A549 (cell line): ENCODE data around the gene FKBP6. TPM values are rescaled to one million over a fixed set of nuclear protein-coding genes. Genes with fewer than 3 reads are reported as not detected.
A peak's percentile ranks its signal among the peaks of the same experiment; 100 is the strongest.

Source experiments
- ATAC-seq, 2 experiments: fragments of 200-7000 bp in 1 of 2; fragments of >200 bp in 1 of 2; cut with Nextera tagmentation in 1 of 2; cut with Tn5 transposase in 1 of 2; 3 replicates each; pipeline versions ENCODE4 v1.8.0 to v1.9.1; 2018 to 2020; ENCODE audit warnings: mild to moderate bottlenecking in 1 of 2, moderate library complexity in 1 of 2
- CTCF ChIA-PET: fragments of 300-600 bp; sonication (Branson Sonifier 250); formaldehyde crosslinking; extraction: SDS; loops from one replicate; lab custom pipeline; 2021; ENCODE audit warnings: antibody characterized with exemption, inconsistent platforms; lab: Yijun Ruan, JAX
- POLR2A ChIA-PET: fragments of 350-600 bp; formaldehyde crosslinking; extraction: SDS; loops from one replicate; lab custom pipeline; 2021; ENCODE audit warnings: antibody characterized with exemption, inconsistent platforms; lab: Yijun Ruan, JAX
- DNase-seq, 2 experiments: peaks; one replicate each; pipeline versions ENCODE4 v3.0.0 to v3.0.0-alpha.2; 2011 to 2016; ENCODE audit warnings: low read depth in 1 of 2, low spot score in 1 of 2
- FAIRE-seq: peaks from 2 replicates; lab custom pipeline; 2011; peaks lifted over from hg19 to GRCh38; lab: Jason Lieb, UNC
- H3K27ac ChIP-seq, 2 experiments: fragments of >200 bp; sonication (Bioruptor Twin); formaldehyde crosslinking; 3 replicates each; pipeline ENCODE4 v1.5.1; 2016 to 2017
- H3K4me1 ChIP-seq: fragments of >200 bp; sonication (Bioruptor Twin); formaldehyde crosslinking; 3 replicates; pipeline ENCODE4 v1.6.1; 2016
- H3K4me2 ChIP-seq: fragments of >200 bp; sonication (Bioruptor Twin); formaldehyde crosslinking; 3 replicates; pipeline ENCODE4 v1.6.1; 2016
- H3K4me3 ChIP-seq: fragments of >200 bp; sonication (Bioruptor Twin); formaldehyde crosslinking; 3 replicates; pipeline ENCODE4 v1.5.1; 2016
- H3K9me3 ChIP-seq: fragments of >200 bp; sonication (Bioruptor Twin); formaldehyde crosslinking; 3 replicates; pipeline ENCODE4 v1.6.1; 2016
- CEBPB ChIP-seq, 2 experiments: fragments of >200 bp in 1 of 2; sonication (Bioruptor Twin) in 1 of 2; formaldehyde crosslinking in 1 of 2; IDR thresholded peaks; 2 replicates each; pipeline ENCODE4 v1.6.1; 2012 to 2016
- CHD2 ChIP-seq: fragments of 150-350 bp; IDR thresholded peaks from 2 replicates; pipeline ENCODE4 v1.6.1; 2014; ENCODE audit warnings: low read length; ENCODE audit not compliant: partially characterized antibody
- CHD4 ChIP-seq: fragments of 200-600 bp; sonication (generic); IDR thresholded peaks from 2 replicates; pipeline ENCODE4 v1.6.1; 2016; ENCODE audit warnings: antibody characterized with exemption, mild to moderate bottlenecking, borderline replicate concordance
- CTCF ChIP-seq: fragments of >200 bp; sonication (Bioruptor Twin); formaldehyde crosslinking; IDR thresholded peaks from 3 replicates; pipeline ENCODE4 v1.5.1; 2016
- E2F6 ChIP-seq: IDR thresholded peaks from 2 replicates; pipeline ENCODE4 v1.6.1; 2012; ENCODE audit warnings: low read depth, borderline replicate concordance
- EHMT2 ChIP-seq: fragments of 200-600 bp; sonication (generic); IDR thresholded peaks from 2 replicates; pipeline ENCODE4 v1.6.1; 2016; ENCODE audit warnings: antibody characterized with exemption, low read depth, mild to moderate bottlenecking, moderate library complexity
- ELK1 ChIP-seq: fragments of 150-350 bp; IDR thresholded peaks from 2 replicates; pipeline ENCODE4 v1.6.1; 2014; ENCODE audit warnings: low read depth, mild to moderate bottlenecking, low read length
- EP300 ChIP-seq, 2 experiments: fragments of >200 bp; sonication (Bioruptor Twin); formaldehyde crosslinking; IDR thresholded peaks; 2 replicates in 1 of 2; 3 replicates in 1 of 2; pipeline ENCODE4 v1.6.1; 2016 to 2017
- GATA3 ChIP-seq: IDR thresholded peaks from 2 replicates; pipeline ENCODE4 v1.6.1; 2012; ENCODE audit warnings: borderline replicate concordance
- HDAC2 ChIP-seq: fragments of 200-600 bp; sonication (generic); IDR thresholded peaks from 2 replicates; pipeline ENCODE4 v1.6.1; 2016
- HES2 ChIP-seq: fragments of >200 bp; sonication (Bioruptor Twin); formaldehyde crosslinking; IDR thresholded peaks from 2 replicates; pipeline ENCODE4 v1.6.1; 2016
- HOXA7 ChIP-seq: fragments of 250-450 bp; sonication (Bioruptor Pico); IDR thresholded peaks from 2 replicates; pipeline ENCODE4 v1.5.0; 2020; ENCODE audit warnings: mild to moderate bottlenecking, moderate library complexity
- HOXB13 ChIP-seq: fragments of 250-450 bp; sonication (Bioruptor Pico); IDR thresholded peaks from 2 replicates; pipeline ENCODE4 v1.5.0; 2020; ENCODE audit warnings: low read depth, mild to moderate bottlenecking, moderate library complexity
- HOXB5 ChIP-seq: fragments of 250-450 bp; sonication (Bioruptor Pico); IDR thresholded peaks from 2 replicates; pipeline ENCODE4 v1.5.0; 2020; ENCODE audit warnings: mild to moderate bottlenecking, moderate library complexity
- JUN ChIP-seq, 2 experiments: fragments of >200 bp; sonication (Bioruptor Twin); formaldehyde crosslinking; IDR thresholded peaks; 2 replicates in 1 of 2; 3 replicates in 1 of 2; pipeline ENCODE4 v1.6.1; 2016 to 2017
- JUNB ChIP-seq: fragments of >200 bp; sonication (Bioruptor Twin); formaldehyde crosslinking; IDR thresholded peaks from 2 replicates; pipeline ENCODE4 v1.6.1; 2016
- MAX ChIP-seq: IDR thresholded peaks from 2 replicates; pipeline ENCODE4 v1.6.1; 2012
- MYC ChIP-seq: IDR thresholded peaks from 2 replicates; pipeline ENCODE4 v1.6.1; 2012; ENCODE audit warnings: mild to moderate bottlenecking, inconsistent platforms, low read length, improper control_type of control experiment, borderline replicate concordance
- NPAS2 ChIP-seq: fragments of 250-450 bp; sonication (Bioruptor Pico); IDR thresholded peaks from 2 replicates; pipeline ENCODE4 v1.8.0; 2022; ENCODE audit warnings: mild to moderate bottlenecking, moderate library complexity, borderline replicate concordance
- NR3C1 ChIP-seq: fragments of >200 bp; sonication (Bioruptor Twin); formaldehyde crosslinking; IDR thresholded peaks from 3 replicates; pipeline ENCODE4 v1.6.1; 2017
- PHF8 ChIP-seq: fragments of 200-600 bp; sonication (generic); IDR thresholded peaks from 2 replicates; pipeline ENCODE4 v1.6.1; 2016; ENCODE audit warnings: low read depth, mild to moderate bottlenecking, antibody characterized with exemption, moderate library complexity, borderline replicate concordance
- POLR2A ChIP-seq: IDR thresholded peaks from 2 replicates; pipeline ENCODE4 v1.6.1; 2012; ENCODE audit warnings: mild to moderate bottlenecking, low read length
- SREBF2 ChIP-seq: fragments of 450-650 bp; IDR thresholded peaks from 2 replicates; pipeline ENCODE4 v1.6.1; 2014; ENCODE audit warnings: mild to moderate bottlenecking, moderate library complexity
- TP53 ChIP-seq: fragments of 250-450 bp; sonication (Bioruptor Pico); IDR thresholded peaks from 2 replicates; pipeline ENCODE4 v1.5.0; 2021; ENCODE audit warnings: mild to moderate bottlenecking, moderate library complexity
- ZC3H11A ChIP-seq: fragments of 450-650 bp; IDR thresholded peaks from 2 replicates; pipeline ENCODE4 v1.6.1; 2014; ENCODE audit warnings: antibody characterized with exemption, mild to moderate bottlenecking
- ZNF302 ChIP-seq: fragments of 250-450 bp; sonication (Bioruptor Pico); IDR thresholded peaks from 2 replicates; pipeline ENCODE4 v1.9.0; 2021; ENCODE audit warnings: inconsistent platforms, mild to moderate bottlenecking, moderate library complexity
- ZSCAN20 ChIP-seq: fragments of 250-450 bp; sonication (Bioruptor Pico); IDR thresholded peaks from 2 replicates; pipeline ENCODE4 v1.8.0; 2022; ENCODE audit warnings: mild to moderate bottlenecking, moderate library complexity
- WGBS: methylation state at CpG from one replicate; pipeline ENCODE4 v1.1.6; 2017; ENCODE audit errors: missing lambda C conversion rate; 5-methylcytosine and 5-hydroxymethylcytosine counted together
- polyA plus RNA-seq, 4 experiments: library from polyadenylated mRNA; depleted of rRNA in 3 of 4; stranded (reverse); fragments of >200 nt; fragmentation: RNase III in 1 of 4; extraction: RNeasy Plus Mini Kit Qiagen cat#74134 plus additional on column Dnase treatment in 1 of 4; gene quantifications; 2 replicates in 3 of 4; 3 replicates in 1 of 4; pipeline ENCODE4 v1.2.3, GENCODE V29; 2011 to 2017
- TF ChIP-seq, protein P1 (sequence below): IDR thresholded peaks from 2 replicates; pipeline ENCODE4 v1.6.1; 2012
- TF ChIP-seq, protein P2 (sequence below): fragments of 250-450 bp; sonication (Bioruptor Pico); IDR thresholded peaks from 2 replicates; pipeline ENCODE4 v1.5.0; 2020; ENCODE audit warnings: low read depth, mild to moderate bottlenecking, moderate library complexity
- TF ChIP-seq, protein P3 (sequence below): fragments of >200 bp; sonication (Bioruptor Twin); formaldehyde crosslinking; IDR thresholded peaks from 3 replicates; pipeline ENCODE4 v1.6.1; 2016

The FKBP6 gene
- polyA plus RNA-seq, 2 of the 4 experiments (the other 2 are of a cell fraction): 0.04 TPM; not detected in 1

GRCh38 chr7:73308074-73308664 is 19.8 kb upstream of the FKBP6 start:
- Histone ChIP-seq H3K9me3 (no peaks in the 10 kb centered on the region), H3K4me2 (peak overlapping the region; percentile 87), H3K27ac (peak overlapping the region; percentile 83 to 96), H3K4me3 (peak overlapping the region; percentile 77), H3K4me1 (peaks cover 11% of the 10 kb centered on the region; the same call in 2 of the 3 replicates)
- POLR2A ChIA-PET: no interaction called here
- WGBS: 29% methylated on average over 33 of the region's 43 CpGs
- no peak for FAIRE-seq
- no peak for DNase-seq
- 0 out of 2 replicates have a peak, but pooled peaks have one; percentile 60 for TF ChIP-seq PHF8
- TF ChIP-seq HOXA7: no peak
- CTCF ChIA-PET: interaction anchor here (1.2 kb wide), 1 partner anchor 143 kb away, joined by 3 read pairs; no protein-coding TSS in a partner anchor
- ATAC-seq: peak; percentile 60 to 68

GRCh38 chr7:73308665-73309214 is 19.2 kb upstream of the FKBP6 start, which contains the start of gene NSUN5:
NSUN5 (minus strand) TSS chr7:73308826; CDS start chr7:73308790, 36 bp downstream.
- ATAC-seq: peak; percentile 86 to 94
- peaks cover 11% of the 10 kb centered on the region; the same call in 2 of the 3 replicates for H3K4me1 ChIP-seq
- 9% methylated on average over 24 of the region's 40 CpGs for WGBS
- peak within 1 kb of the TSS; percentile 77 for H3K4me3 ChIP-seq
- CTCF ChIA-PET: no interaction called here
- peak within 1 kb of the TSS; percentile 87 for H3K4me2 ChIP-seq
- FAIRE-seq: no peak
- H3K9me3 ChIP-seq: no peaks in the 10 kb centered on the region
- H3K27ac ChIP-seq: peak within 1 kb of the TSS; percentile 83 to 96
- POLR2A ChIA-PET: no interaction called here
- DNase-seq: peak; percentile 89
- no peak for TF ChIP-seq CHD2
- TF ChIP-seq CEBPB (IDR thresholded peaks at IDR 0.05): 0 out of 4 replicates have a peak, but pooled peaks of 1 of the 2 experiments have one; percentile 7
- no peak for TF ChIP-seq NPAS2 (CRISPR knock-in tag)
- no peak for TF ChIP-seq HDAC2
- TF ChIP-seq TP53 (CRISPR knock-in tag): no peak
- no peak for TF ChIP-seq EP300 (IDR thresholded peaks at IDR 0.05)
- TF ChIP-seq HOXB13: peak; percentile 74; the same call in 1 of the 2 replicates
- TF ChIP-seq POLR2A: peak; percentile 80
- TF ChIP-seq HOXA7: no peak
- TF ChIP-seq, protein P1, sequence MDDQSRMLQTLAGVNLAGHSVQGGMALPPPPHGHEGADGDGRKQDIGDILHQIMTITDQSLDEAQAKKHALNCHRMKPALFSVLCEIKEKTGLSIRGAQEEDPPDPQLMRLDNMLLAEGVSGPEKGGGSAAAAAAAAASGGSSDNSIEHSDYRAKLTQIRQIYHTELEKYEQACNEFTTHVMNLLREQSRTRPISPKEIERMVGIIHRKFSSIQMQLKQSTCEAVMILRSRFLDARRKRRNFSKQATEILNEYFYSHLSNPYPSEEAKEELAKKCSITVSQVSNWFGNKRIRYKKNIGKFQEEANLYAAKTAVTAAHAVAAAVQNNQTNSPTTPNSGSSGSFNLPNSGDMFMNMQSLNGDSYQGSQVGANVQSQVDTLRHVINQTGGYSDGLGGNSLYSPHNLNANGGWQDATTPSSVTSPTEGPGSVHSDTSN: no peak
- TF ChIP-seq, protein P2, sequence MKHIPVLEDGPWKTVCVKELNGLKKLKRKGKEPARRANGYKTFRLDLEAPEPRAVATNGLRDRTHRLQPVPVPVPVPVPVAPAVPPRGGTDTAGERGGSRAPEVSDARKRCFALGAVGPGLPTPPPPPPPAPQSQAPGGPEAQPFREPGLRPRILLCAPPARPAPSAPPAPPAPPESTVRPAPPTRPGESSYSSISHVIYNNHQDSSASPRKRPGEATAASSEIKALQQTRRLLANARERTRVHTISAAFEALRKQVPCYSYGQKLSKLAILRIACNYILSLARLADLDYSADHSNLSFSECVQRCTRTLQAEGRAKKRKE: peak; percentile 72; the same call in 1 of the 2 replicates
- peak; percentile 49; the same call in 1 of the 2 replicates for TF ChIP-seq HOXB5 (CRISPR knock-in tag)
- no peak for TF ChIP-seq CHD4
- TF ChIP-seq NR3C1: no peak
- TF ChIP-seq EHMT2: no peak
- TF ChIP-seq JUNB: no peak
- no peak for TF ChIP-seq SREBF2
- TF ChIP-seq ZSCAN20 (CRISPR knock-in tag): no peak
- peak; percentile 99 for TF ChIP-seq MAX
- no peak for TF ChIP-seq HES2
- no peak for TF ChIP-seq CTCF
- no peak for TF ChIP-seq ELK1
- TF ChIP-seq MYC: peak; percentile 64; the same call in 1 of the 2 replicates
- TF ChIP-seq JUN (IDR thresholded peaks at IDR 0.05): peak; percentile 76 to 86; a peak in 4 of 5 replicates
- TF ChIP-seq E2F6: peak; percentile 98
- TF ChIP-seq ZC3H11A: no peak
- TF ChIP-seq, protein P3, sequence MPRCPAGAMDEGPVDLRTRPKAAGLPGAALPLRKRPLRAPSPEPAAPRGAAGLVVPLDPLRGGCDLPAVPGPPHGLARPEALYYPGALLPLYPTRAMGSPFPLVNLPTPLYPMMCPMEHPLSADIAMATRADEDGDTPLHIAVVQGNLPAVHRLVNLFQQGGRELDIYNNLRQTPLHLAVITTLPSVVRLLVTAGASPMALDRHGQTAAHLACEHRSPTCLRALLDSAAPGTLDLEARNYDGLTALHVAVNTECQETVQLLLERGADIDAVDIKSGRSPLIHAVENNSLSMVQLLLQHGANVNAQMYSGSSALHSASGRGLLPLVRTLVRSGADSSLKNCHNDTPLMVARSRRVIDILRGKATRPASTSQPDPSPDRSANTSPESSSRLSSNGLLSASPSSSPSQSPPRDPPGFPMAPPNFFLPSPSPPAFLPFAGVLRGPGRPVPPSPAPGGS: peak; percentile 36; the same call in 1 of the 3 replicates
- no peak for TF ChIP-seq ZNF302 (CRISPR knock-in tag)
- TF ChIP-seq GATA3: no peak; the same call in 1 of the 2 replicates
